Fibroblast of villous mesenchyme (primary cell): Measurements from ENCODE around the gene RSRP1. TPM values are rescaled to one million over a fixed set of nuclear protein-coding genes. Genes with fewer than 3 reads are reported as not detected.

Source experiments
- DNase-seq: peaks from one replicate; pipeline ENCODE4 v3.0.0-alpha.2; 2010; ENCODE audit warnings: low read depth
- H3K4me3 ChIP-seq: 2 replicates; pipeline ENCODE4 v1.5.1; 2011; ENCODE audit warnings: low read depth, mild to moderate bottlenecking, low read length
- total RNA-seq: library from RNA; depleted of rRNA; stranded (reverse); fragments of >200 nt; gene quantifications from 2 replicates; pipeline ENCODE4 v1.2.3, GENCODE V29; 2012
- TF ChIP-seq, protein P1 (sequence below): IDR thresholded peaks from 2 replicates; pipeline ENCODE4 v1.5.1; 2012; ENCODE audit warnings: low read depth, mild to moderate bottlenecking, low read length; ENCODE audit not compliant: insufficient read depth

RSRP1 gene
- total RNA-seq, 1 donor = 160 TPM

DNA sequence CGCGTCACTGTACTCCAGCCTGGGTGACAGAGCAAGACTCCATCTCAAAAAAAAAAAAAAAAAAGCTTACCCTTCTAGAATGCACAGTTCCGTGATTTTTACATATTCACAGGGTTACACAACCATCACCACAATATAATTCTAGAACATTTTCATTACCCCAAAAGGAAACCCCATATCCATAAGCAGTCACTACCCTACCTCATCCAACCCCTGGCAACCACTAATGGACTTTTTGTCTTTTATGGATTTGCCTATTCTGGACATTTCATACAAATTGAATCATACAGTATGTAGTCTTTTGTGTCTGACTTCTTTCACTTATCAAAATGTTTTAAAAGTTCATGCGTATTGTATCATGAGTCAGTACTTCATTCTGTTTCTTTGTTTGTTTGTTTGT, 37.7 kb downstream of the RSRP1 start:
- DNase-seq = no peak
- no peak overlapping the region for H3K4me3 ChIP-seq
- TF ChIP-seq, protein P1, sequence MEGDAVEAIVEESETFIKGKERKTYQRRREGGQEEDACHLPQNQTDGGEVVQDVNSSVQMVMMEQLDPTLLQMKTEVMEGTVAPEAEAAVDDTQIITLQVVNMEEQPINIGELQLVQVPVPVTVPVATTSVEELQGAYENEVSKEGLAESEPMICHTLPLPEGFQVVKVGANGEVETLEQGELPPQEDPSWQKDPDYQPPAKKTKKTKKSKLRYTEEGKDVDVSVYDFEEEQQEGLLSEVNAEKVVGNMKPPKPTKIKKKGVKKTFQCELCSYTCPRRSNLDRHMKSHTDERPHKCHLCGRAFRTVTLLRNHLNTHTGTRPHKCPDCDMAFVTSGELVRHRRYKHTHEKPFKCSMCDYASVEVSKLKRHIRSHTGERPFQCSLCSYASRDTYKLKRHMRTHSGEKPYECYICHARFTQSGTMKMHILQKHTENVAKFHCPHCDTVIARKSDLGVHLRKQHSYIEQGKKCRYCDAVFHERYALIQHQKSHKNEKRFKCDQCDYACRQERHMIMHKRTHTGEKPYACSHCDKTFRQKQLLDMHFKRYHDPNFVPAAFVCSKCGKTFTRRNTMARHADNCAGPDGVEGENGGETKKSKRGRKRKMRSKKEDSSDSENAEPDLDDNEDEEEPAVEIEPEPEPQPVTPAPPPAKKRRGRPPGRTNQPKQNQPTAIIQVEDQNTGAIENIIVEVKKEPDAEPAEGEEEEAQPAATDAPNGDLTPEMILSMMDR = no peak

DNA sequence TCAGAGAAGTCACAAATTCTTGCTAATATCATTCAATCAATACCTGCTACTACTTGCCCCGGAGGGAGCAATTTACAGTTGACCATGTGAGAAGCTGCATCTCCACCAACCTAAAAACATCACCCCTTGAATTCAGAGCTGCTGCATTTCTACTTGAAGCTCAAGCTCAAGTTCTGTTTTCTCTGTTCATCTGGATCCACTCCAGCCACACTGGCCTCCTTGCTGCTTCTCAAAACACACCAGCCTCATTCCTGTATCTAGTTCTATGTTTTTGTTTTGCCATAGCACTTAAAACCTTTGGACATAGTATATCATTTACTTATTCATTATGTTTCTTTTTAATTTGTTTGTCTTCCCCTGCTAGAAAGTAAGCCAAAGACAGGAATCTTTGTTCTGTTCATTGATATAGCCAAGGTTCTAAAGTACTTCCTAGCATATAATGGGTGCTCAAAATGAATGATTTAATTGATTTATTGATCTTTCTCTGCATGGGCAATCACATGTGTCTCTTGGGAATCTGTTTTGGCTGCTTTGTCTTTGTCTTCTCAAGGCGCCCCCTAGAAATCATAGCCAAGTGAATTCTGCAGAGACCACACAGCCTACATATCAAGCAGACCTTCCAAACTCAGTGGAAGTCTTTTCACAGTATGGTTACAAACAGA, 38.6 kb downstream of the RSRP1 start:
- TF ChIP-seq, protein P1 = no peak
- H3K4me3 ChIP-seq = no peak overlapping the region

DNA sequence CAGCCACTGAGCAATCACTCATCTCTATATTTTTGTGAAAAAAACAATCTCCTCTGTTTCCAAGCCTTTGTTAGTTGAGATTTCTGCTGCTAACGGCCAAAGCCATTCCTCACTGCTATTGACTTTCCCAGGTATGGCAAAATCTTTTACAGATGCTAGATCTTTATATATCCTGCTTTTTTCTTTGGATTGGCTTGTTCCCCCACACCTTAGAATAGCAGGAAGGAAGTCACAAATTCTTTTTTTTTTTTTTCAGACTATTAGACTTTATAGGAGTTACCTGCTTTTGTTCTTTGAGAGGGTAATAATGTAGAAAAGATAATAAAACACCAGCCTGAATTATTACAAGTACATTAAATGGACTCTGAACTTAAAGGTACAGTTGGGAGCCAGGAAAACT, 39.2 kb downstream of the RSRP1 start:
- DNase-seq = no peak
- TF ChIP-seq, protein P1 = no peak
- H3K4me3 ChIP-seq = no peak overlapping the region

More for the DNA sequence above, 38.6 kb downstream of the RSRP1 start:
- no peak for DNase-seq

DNA sequence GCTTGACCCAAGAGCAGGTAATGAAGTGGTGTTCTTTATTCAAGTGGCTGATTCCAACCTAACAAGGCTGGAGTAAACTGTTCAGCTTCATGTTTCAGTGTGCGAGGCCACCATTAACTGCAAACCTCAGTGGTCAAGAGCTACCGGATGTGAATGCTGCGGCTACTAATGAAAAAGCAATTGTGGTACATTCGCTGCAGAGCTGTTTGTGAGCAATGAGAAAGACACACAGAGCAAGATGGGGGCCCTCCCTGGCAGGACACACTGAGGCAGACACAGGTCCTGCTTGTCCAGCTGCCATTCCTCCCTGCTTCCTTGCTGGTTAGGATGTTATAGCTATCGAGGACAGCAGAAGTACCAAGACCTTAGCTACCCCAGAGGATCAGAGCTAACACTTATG, 41.1 kb downstream of the RSRP1 start:
- TF ChIP-seq, protein P1 = no peak
- no peak overlapping the region for H3K4me3 ChIP-seq
- no peak for DNase-seq

DNA sequence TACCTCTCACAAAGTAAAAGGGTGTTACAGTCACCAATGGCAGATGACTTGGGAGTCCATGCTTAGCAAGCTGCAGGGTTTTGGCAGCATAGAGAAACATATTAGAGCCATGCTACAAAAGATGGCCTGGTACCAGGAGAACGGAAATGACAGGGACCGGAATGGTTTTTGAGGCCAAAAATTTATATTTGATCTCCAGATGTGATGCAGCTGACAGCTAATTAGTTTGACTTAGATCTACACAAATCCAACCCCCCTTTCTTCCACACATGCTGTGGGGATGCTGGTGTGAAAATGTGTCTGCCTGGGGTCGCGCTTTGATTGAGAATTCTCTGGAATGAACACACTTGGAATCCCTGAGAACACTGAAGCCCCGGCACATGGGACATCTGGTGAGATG, 41.5 kb downstream of the RSRP1 start:
- DNase-seq = no peak

DNA sequence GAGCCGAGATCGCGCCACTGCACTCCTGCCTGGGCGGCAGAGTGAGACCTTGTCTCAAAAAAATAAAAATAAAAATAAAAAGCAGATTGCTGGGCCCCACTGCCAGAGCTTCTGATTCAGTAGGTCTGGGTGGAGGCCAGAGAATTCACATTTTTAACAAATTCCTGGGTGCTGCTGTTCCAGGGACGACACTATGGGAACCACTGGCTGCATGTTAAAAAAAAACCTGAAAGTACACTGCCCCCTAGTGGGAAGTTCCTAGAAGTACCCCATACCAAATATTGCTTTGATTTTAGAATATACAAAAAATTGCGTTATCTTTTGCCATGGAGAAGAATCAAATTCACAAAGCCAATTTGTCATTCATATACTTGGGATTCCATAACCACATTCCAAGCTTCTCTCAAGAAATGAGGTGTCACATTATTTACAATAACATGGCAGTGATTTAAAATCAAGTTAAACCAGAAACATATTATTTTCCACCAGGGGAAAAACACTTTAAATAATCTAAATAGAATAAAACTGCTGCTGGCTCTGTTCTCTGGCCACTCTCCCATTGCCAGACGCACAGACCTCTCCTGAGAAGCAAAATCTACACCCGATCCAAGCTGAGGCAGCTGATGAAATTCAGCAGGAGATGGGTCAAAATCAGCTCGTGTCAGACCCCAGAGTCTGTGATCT, 42.3 kb downstream of the RSRP1 start:
- TF ChIP-seq, protein P1 = peak; percentile 68
- H3K4me3 ChIP-seq = no peak overlapping the region
- DNase-seq = peak; percentile 50

More for the DNA sequence above, 41.5 kb downstream of the RSRP1 start:
- TF ChIP-seq, protein P1 = no peak
- no peak overlapping the region for H3K4me3 ChIP-seq
